ENCODE data around the gene FASTKD3. TPM values are rescaled to one million over a fixed set of nuclear protein-coding genes. Genes with fewer than 3 reads are reported as not detected.
"Not testable (repeated sequence)": the region's sequence is repeated elsewhere in the genome, so short reads cannot be mapped to it uniquely, and the experiment has no call there.

The FASTKD3 gene
- total and polyA plus RNA-seq, 2 donors from 2014 or later, result 11.3 to 15.3 TPM

DNA sequence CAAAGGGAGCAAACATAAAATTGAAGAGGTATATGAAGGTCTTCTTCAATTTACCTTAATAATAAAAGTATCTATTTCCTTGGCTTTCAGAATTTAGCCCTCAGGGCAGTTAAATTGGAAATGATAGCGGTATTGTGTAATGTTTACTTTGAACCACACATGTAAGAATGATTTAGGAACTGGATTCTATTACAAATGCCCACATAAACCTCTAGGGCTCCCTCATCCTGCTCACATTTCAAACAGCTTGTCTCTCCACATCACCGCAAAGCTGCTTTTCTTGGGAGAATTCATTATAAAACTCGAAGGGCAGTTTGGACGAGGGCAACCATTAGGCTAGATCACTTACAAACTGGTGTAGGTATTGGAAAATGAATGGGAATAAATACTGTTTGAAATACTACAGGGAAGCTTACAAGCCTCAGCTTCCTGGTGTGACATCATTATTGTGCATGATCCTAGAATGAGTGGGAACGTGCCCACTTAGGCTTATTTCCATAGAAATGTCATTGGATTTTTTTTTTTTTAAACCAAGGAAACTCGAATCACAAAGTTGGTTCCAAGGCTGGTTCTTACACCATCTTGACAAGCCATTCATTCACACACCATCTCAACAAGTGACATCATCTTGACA, 47.5 kb upstream of the FASTKD3 start:
- intact Hi-C loops (cut with DNase I), result no loop called here
- FAIRE-seq, result no peak
- H3K27ac ChIP-seq (ENCODE audit: low read depth in 2 of 2, low read length in 2 of 2), result no peak overlapping the region
- no peak overlapping the region for H3K9ac ChIP-seq (ENCODE audit: low read length in 3 of 3)
- no peak overlapping the region for H3K4me3 ChIP-seq (ENCODE audit: low read length in 3 of 3)
- H3K36me3 ChIP-seq (ENCODE audit: control insufficient read depth in 2 of 3, insufficient read depth in 3 of 3, low read length in 3 of 3), result no peaks in the 10 kb centered on the region
- no peaks in the 10 kb centered on the region for H3K4me1 ChIP-seq (ENCODE audit: control insufficient read depth in 2 of 3, insufficient read depth in 2 of 3, low read depth in 1 of 3, low read length in 3 of 3)
- DNase-seq, result peak in 3 of 5 donors; percentile 38 to 75 (median 75)
- H3K9me3 ChIP-seq (ENCODE audit: control insufficient read depth in 2 of 3, insufficient read depth in 1 of 3, low read length in 3 of 3), result peaks cover 0 to 7% (median 0%) of the 10 kb centered on the region in 3 donors
- TF ChIP-seq, protein P1, sequence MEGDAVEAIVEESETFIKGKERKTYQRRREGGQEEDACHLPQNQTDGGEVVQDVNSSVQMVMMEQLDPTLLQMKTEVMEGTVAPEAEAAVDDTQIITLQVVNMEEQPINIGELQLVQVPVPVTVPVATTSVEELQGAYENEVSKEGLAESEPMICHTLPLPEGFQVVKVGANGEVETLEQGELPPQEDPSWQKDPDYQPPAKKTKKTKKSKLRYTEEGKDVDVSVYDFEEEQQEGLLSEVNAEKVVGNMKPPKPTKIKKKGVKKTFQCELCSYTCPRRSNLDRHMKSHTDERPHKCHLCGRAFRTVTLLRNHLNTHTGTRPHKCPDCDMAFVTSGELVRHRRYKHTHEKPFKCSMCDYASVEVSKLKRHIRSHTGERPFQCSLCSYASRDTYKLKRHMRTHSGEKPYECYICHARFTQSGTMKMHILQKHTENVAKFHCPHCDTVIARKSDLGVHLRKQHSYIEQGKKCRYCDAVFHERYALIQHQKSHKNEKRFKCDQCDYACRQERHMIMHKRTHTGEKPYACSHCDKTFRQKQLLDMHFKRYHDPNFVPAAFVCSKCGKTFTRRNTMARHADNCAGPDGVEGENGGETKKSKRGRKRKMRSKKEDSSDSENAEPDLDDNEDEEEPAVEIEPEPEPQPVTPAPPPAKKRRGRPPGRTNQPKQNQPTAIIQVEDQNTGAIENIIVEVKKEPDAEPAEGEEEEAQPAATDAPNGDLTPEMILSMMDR (IDR thresholded peaks at IDR 0.05; ENCODE audit: borderline replicate concordance, extremely low read depth, insufficient read depth), result no peak
- no peaks in the 10 kb centered on the region for H3K27me3 ChIP-seq (ENCODE audit: control insufficient read depth, insufficient read depth, low read length)

DNA sequence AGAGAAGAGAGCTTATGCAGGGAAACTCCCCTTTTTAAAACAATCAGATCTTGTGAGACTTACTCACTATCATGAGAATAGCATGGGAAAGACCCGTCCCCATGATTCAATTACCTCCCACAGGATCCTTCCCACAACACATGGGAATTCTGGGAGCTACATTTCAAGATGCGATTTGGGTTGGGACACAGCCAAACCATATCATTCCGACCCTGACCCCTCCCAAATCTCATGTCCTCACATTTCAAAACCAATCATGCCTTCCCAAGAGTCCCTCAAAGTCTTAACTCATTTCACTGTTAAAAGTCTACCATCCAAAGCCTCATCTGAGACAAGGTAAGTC, 42.6 kb upstream of the FASTKD3 start:
- H3K36me3 ChIP-seq (ENCODE audit: control insufficient read depth in 2 of 3, insufficient read depth in 3 of 3, low read length in 3 of 3); H3K4me3 ChIP-seq (ENCODE audit: low read length in 3 of 3); H3K4me1 ChIP-seq (ENCODE audit: control insufficient read depth in 2 of 3, insufficient read depth in 2 of 3, low read depth in 1 of 3, low read length in 3 of 3); H3K9ac ChIP-seq (ENCODE audit: low read length in 3 of 3); H3K27ac ChIP-seq (ENCODE audit: low read depth in 2 of 2, low read length in 2 of 2); intact Hi-C loops (cut with DNase I); FAIRE-seq; H3K27me3 ChIP-seq (ENCODE audit: control insufficient read depth, insufficient read depth, low read length); DNase-seq: not testable (repeated sequence)
- H3K9me3 ChIP-seq (ENCODE audit: control insufficient read depth in 2 of 3, insufficient read depth in 1 of 3, low read length in 3 of 3), result peaks cover 0 to 18% (median 0%) of the 10 kb centered on the region in 3 donors

DNA sequence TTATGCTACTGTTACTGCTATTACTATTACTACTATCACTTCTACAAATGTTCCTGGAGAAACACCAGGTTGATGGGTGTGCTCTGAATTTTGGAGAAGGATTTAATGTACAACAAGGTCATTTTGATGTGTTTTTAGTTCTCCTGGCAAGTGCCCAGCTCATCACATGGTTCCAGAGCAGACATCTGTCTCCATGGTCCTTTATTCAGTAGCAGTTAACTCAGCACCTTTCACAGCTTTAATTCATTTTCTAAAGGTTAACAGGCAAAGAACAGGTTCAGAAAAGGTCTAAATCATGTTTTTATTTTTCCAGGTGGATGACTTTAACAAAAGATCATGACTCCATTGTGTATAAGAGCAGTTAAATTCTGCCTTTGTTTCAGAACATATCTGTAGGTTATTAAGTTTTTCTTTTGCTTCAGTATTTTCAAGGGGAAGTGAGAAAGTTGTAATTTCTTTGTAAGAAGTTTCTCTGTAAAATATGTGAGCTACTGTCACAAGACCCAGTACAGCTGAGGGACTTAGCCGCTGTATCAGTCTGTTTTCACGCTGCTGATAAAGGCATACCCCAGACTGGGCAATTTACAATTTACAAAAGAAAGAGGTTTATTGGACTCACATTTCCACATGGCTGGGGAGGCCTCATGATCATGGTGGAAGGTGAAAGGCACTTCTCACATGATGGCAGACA, 42.1 kb upstream of the FASTKD3 start:
- H3K4me3 ChIP-seq (ENCODE audit: low read length in 3 of 3), result no peak overlapping the region
- no peak for FAIRE-seq
- DNase-seq, result no peak
- H3K9me3 ChIP-seq (ENCODE audit: control insufficient read depth in 2 of 3, insufficient read depth in 1 of 3, low read length in 3 of 3), result peaks cover 0 to 18% (median 0%) of the 10 kb centered on the region in 3 donors
- no peak overlapping the region for H3K27ac ChIP-seq (ENCODE audit: low read depth in 2 of 2, low read length in 2 of 2)
- H3K27me3 ChIP-seq (ENCODE audit: control insufficient read depth, insufficient read depth, low read length), result no peaks in the 10 kb centered on the region
- H3K36me3 ChIP-seq (ENCODE audit: control insufficient read depth in 2 of 3, insufficient read depth in 3 of 3, low read length in 3 of 3), result no peaks in the 10 kb centered on the region
- H3K9ac ChIP-seq (ENCODE audit: low read length in 3 of 3), result no peak overlapping the region
- intact Hi-C loops (cut with DNase I), result no loop called here
- H3K4me1 ChIP-seq (ENCODE audit: control insufficient read depth in 2 of 3, insufficient read depth in 2 of 3, low read depth in 1 of 3, low read length in 3 of 3), result no peaks in the 10 kb centered on the region
- TF ChIP-seq, protein P1 (IDR thresholded peaks at IDR 0.05; ENCODE audit: borderline replicate concordance, extremely low read depth, insufficient read depth), result no peak

DNA sequence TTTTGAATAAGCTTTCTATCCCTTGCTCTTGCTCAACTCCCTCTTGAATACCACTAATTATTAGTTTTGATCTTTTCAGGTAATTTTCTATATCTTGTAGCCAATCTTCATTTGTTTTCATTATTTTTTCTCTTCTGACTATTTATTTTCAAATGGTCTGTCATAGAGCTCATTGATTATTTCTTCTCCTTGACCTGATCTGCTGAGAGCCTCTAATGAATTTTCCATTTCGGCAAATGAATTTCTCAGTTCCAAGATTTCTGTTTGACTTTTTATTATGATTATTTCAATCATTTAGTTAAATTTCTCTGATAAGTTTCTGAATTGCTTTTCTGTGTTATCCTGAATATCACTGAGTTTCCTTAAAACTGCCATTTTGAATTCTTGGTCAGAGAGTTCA, 39.5 kb upstream of the FASTKD3 start:
- FAIRE-seq (no peak), DNase-seq (no peak)
- Histone ChIP-seq H3K4me3 (ENCODE audit: low read length in 3 of 3) (no peak overlapping the region), H3K36me3 (ENCODE audit: control insufficient read depth in 2 of 3, insufficient read depth in 3 of 3, low read length in 3 of 3) (no peaks in the 10 kb centered on the region), H3K27ac (ENCODE audit: low read depth in 2 of 2, low read length in 2 of 2) (no peak overlapping the region), H3K27me3 (ENCODE audit: control insufficient read depth, insufficient read depth, low read length) (no peaks in the 10 kb centered on the region), H3K4me1 (ENCODE audit: control insufficient read depth in 2 of 3, insufficient read depth in 2 of 3, low read depth in 1 of 3, low read length in 3 of 3) (no peaks in the 10 kb centered on the region), H3K9me3 (ENCODE audit: control insufficient read depth in 2 of 3, insufficient read depth in 1 of 3, low read length in 3 of 3) (peaks cover 0 to 18% (median 0%) of the 10 kb centered on the region in 3 donors), H3K9ac (ENCODE audit: low read length in 3 of 3) (no peak overlapping the region)
- intact Hi-C loops (cut with DNase I), result no loop called here
- TF ChIP-seq, protein P1 (IDR thresholded peaks at IDR 0.05; ENCODE audit: borderline replicate concordance, extremely low read depth, insufficient read depth), result no peak
